GM12874 (cell line): ENCODE measurements around the gene CNTNAP2.

Experiments used
- CTCF ChIP-seq: IDR thresholded peaks from 2 replicates; pipeline ENCODE4 v1.5.1; 2011; ENCODE audit warnings: low read depth, mild to moderate bottlenecking, control low read depth, low read length, moderate library complexity; ENCODE audit not compliant: insufficient read depth

Gene CNTNAP2

GRCh38 chr7:147053746-147054145 lies 937.1 kb downstream of the CNTNAP2 start:
- TF ChIP-seq CTCF = no peak

- TF ChIP-seq CTCF = no peak
Observed at GRCh38 chr7:147060070-147060469, 943.5 kb downstream of the CNTNAP2 start.

- TF ChIP-seq CTCF = no peak
Observed at GRCh38 chr7:147062897-147063296, 946.3 kb downstream of the CNTNAP2 start.

GRCh38 chr7:147068842-147069241 lies 952.2 kb downstream of the CNTNAP2 start:
- no peak for TF ChIP-seq CTCF

- no peak for TF ChIP-seq CTCF
Observed at GRCh38 chr7:147069771-147070170, 953.2 kb downstream of the CNTNAP2 start.

- TF ChIP-seq CTCF = no peak
Observed at GRCh38 chr7:147070886-147071285, 954.3 kb downstream of the CNTNAP2 start.

- no peak for TF ChIP-seq CTCF
Observed at GRCh38 chr7:147071536-147071935, 954.9 kb downstream of the CNTNAP2 start.

- no peak for TF ChIP-seq CTCF
Observed at GRCh38 chr7:147078312-147078711, 961.7 kb downstream of the CNTNAP2 start.
